GM23248 (cell line): ENCODE measurements around the gene FAM53A.

Experiments
- EZH2 ChIP-seq: fragments of 200-600 bp; sonication (generic); IDR thresholded peaks from 2 replicates; pipeline ENCODE4 v1.6.1; 2018; ENCODE audit warnings: antibody characterized with exemption, mild to moderate bottlenecking; ENCODE audit not compliant: insufficient read depth, poor library complexity, severe bottlenecking
- EZH2phosphoT487 ChIP-seq: fragments of 200-600 bp; sonication (generic); IDR thresholded peaks from 2 replicates; pipeline ENCODE4 v1.6.1; 2018; ENCODE audit warnings: antibody characterized with exemption, moderate library complexity, mild to moderate bottlenecking, low read depth; ENCODE audit not compliant: insufficient read depth

GRCh38 chr4:1717129-1718094 is 33.3 kb upstream of the FAM53A start:
- TF ChIP-seq EZH2phosphoT487 (no peak), EZH2 (no peak)
